Gastroesophageal sphincter (tissue), 4 donors: ENCODE measurements around the gene GALNT9. TPM values are rescaled to one million over a fixed set of nuclear protein-coding genes. Genes with fewer than 3 reads are reported as not detected.

Experiments used
- ATAC-seq: fragments of 150-250 bp; one replicate; pipeline ENCODE4 v1.9.1; 2016; ENCODE audit warnings: mild to moderate bottlenecking, moderate library complexity
- H3K27ac ChIP-seq, 4 donors: fragments of 200-600 bp; sonication (generic) in 3 of 4; 1 replicate in 3 of 4; 2 replicates in 1 of 4; pipeline ENCODE4 v1.5.1; 2016 to 2019
- H3K27me3 ChIP-seq: fragments of 200-600 bp; sonication (generic); one replicate; pipeline ENCODE4 v1.5.1; 2019
- H3K36me3 ChIP-seq, 2 donors: fragments of 200-600 bp; sonication (generic); one replicate each; pipeline ENCODE4 v1.5.1; 2019; ENCODE audit warnings: control low read depth in 1 of 2
- H3K4me1 ChIP-seq, 3 donors: fragments of 200-600 bp; sonication (generic); 1 replicate in 2 of 3; 2 replicates in 1 of 3; pipeline ENCODE4 v1.5.1; 2016 to 2019; ENCODE audit warnings: control low read depth in 2 of 3
- H3K4me3 ChIP-seq, 2 donors: fragments of 200-600 bp; sonication (generic); one replicate each; pipeline ENCODE4 v1.5.1; 2019; ENCODE audit warnings: mild to moderate bottlenecking in 1 of 2, moderate library complexity in 1 of 2
- H3K9me3 ChIP-seq, 3 donors: fragments of 200-600 bp; sonication (generic); one replicate each; pipeline ENCODE4 v1.5.1; 2017 to 2019; ENCODE audit warnings: control low read depth in 2 of 3
- CTCF ChIP-seq, 4 experiments: fragments of 200-600 bp in 2 of 4; fragments of 450-650 bp in 2 of 4; sonication (generic) in 1 of 4; IDR thresholded peaks; one replicate each; pipeline ENCODE4 v1.5.1; 2017 to 2019; ENCODE audit warnings: antibody characterized with exemption in 4 of 4, mild to moderate bottlenecking in 2 of 4, moderate library complexity in 2 of 4
- EP300 ChIP-seq: sonication (generic); formaldehyde crosslinking; IDR thresholded peaks from one replicate; pipeline ENCODE4 v1.6.1; 2017; ENCODE audit warnings: antibody characterized with exemption, mild to moderate bottlenecking
- POLR2A ChIP-seq, 2 donors: fragments of 450-650 bp; IDR thresholded peaks; one replicate each; pipeline ENCODE4 v1.6.1; 2017; ENCODE audit warnings: antibody characterized with exemption in 2 of 2, mild to moderate bottlenecking in 2 of 2, moderate library complexity in 1 of 2
- POLR2AphosphoS5 ChIP-seq: sonication (generic); formaldehyde crosslinking; IDR thresholded peaks from one replicate; pipeline ENCODE4 v1.6.1; 2017; ENCODE audit warnings: antibody characterized with exemption
- WGBS, 2 donors: methylation state at CpG; one replicate each; pipeline ENCODE4 v1.1.5; 2018; ENCODE audit warnings: low coverage in 1 of 2; 5-methylcytosine and 5-hydroxymethylcytosine counted together
- total RNA-seq, 4 donors: library from RNA; depleted of rRNA; stranded (reverse); fragments of >200 nt; gene quantifications; one replicate each; pipeline ENCODE4 v1.1.0, GENCODE V29; 2016

Gene GALNT9
- total RNA-seq, 4 donors from 2014 or later, result 2.0 TPM; not detected in 3

GRCh38 chr12:132170094-132170636 lies 159.2 kb downstream of the GALNT9 start:
- Histone ChIP-seq H3K27me3 (peaks cover 94% of the 10 kb centered on the region), H3K9me3 (no peaks in the 10 kb centered on the region), H3K4me3 (no peak overlapping the region), H3K4me1 (no peaks in the 10 kb centered on the region), H3K36me3 (no peaks in the 10 kb centered on the region), H3K27ac (no peak overlapping the region)
- TF ChIP-seq POLR2A (IDR thresholded peaks at IDR 0.05) (no peak), POLR2AphosphoS5 (no peak), CTCF (IDR thresholded peaks at IDR 0.05) (no peak), EP300 (no peak)
- 14 to 27% methylated on average over 12 to 14 of the region's 16 CpGs for WGBS, 2 donors
- ATAC-seq, result no peak

DNA sequence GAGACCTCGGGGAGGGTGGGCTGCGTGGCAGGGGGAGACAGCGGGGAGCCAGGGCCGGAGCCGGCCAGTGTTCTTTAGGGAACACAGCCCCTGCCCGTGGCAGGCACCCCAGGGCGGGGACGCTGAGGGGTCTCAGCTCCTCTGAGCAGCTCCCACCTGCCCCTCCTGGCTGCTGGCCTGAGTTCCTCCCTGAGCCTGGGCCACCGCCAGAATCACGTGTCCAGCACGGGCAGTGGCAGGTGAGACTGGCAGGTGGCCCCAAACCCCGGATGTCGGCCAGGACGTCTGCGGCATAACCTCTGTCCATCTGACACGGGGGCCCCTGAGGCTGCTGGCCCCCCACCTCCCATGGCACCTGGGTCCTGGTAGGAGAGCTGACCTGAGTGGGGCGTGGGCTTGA lies 160.0 kb downstream of the GALNT9 start:
- Histone ChIP-seq H3K4me3 (no peak overlapping the region), H3K36me3 (no peaks in the 10 kb centered on the region), H3K4me1 (no peaks in the 10 kb centered on the region), H3K27ac (no peak overlapping the region), H3K27me3 (peaks cover 88% of the 10 kb centered on the region), H3K9me3 (no peaks in the 10 kb centered on the region)
- no peak for ATAC-seq
- TF ChIP-seq EP300 (no peak), POLR2A (IDR thresholded peaks at IDR 0.05) (no peak), CTCF (IDR thresholded peaks at IDR 0.05) (no peak), POLR2AphosphoS5 (no peak)
- WGBS, 2 donors, result 78% methylated on average over 3 of the region's 17 CpGs; no CpG with 5 or more reads in 1 of the 2 donors

DNA sequence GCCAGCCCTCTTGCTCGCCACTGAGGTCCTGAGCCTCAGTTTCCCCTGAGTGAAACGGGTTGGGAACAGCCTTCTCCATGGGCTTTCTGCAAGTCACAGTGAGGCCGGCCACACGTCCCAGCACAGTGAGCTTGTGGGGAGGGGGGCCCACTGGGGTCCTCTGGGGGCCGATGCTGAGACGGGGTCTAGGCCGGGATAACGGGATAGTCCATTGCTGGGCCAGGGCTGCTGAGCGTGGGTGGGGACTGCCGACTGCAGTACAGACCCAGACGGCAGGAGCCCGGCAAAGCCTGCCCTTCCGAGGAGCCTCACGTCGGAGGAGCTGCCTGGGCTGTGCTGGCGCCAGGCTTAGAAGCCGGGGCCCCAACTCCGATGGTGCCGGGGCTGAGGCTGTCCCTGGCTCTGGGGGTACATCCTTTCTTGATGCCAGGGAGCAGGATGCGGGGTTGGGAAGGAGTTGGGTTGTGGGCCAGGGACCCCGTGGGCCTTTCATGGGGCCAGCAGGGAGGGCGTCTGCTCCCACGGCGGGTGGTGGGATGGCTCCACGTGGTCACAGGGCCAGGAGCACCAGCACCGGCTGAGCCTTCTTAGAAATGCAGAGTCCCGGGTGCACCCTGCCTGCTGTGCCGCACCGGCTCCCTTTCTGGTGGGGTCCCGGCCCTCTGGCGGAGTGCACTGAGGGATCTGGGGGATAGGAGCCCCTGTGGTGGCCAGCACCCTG lies 160.9 kb downstream of the GALNT9 start:
- Histone ChIP-seq H3K27me3 (peaks cover 88% of the 10 kb centered on the region), H3K4me1 (peaks cover 0 to 2% (median 0%) of the 10 kb centered on the region in 3 donors), H3K4me3 (no peak overlapping the region), H3K27ac (no peak overlapping the region), H3K9me3 (no peaks in the 10 kb centered on the region), H3K36me3 (no peaks in the 10 kb centered on the region)
- WGBS, 2 donors, result 100% methylated on average over 1 of the region's 31 CpGs; no CpG with 5 or more reads in 1 of the 2 donors
- ATAC-seq, result no peak
- TF ChIP-seq EP300, result no peak
- no peak for TF ChIP-seq POLR2AphosphoS5
- TF ChIP-seq CTCF (IDR thresholded peaks at IDR 0.05), result no peak
- no peak for TF ChIP-seq POLR2A (IDR thresholded peaks at IDR 0.05)

- WGBS, 2 donors, result 55 to 75% methylated on average over 5 to 12 of the region's 30 CpGs
- Histone ChIP-seq H3K4me1 (peaks cover 0 to 9% (median 7%) of the 10 kb centered on the region in 3 donors), H3K36me3 (no peaks in the 10 kb centered on the region), H3K27me3 (peaks cover 88% of the 10 kb centered on the region), H3K27ac (no peak overlapping the region), H3K9me3 (no peaks in the 10 kb centered on the region), H3K4me3 (no peak overlapping the region)
- no peak for ATAC-seq
- TF ChIP-seq POLR2AphosphoS5 (no peak), EP300 (no peak), POLR2A (IDR thresholded peaks at IDR 0.05) (no peak), CTCF (IDR thresholded peaks at IDR 0.05) (no peak)
Measured at GRCh38 chr12:132167611-132168310, 161.6 kb downstream of the GALNT9 start.
